ENCODE results near the gene CTXN1.
"Not testable (repeated sequence)": the region's sequence is repeated elsewhere in the genome, so short reads cannot be mapped to it uniquely, and the experiment has no call there.

Gene CTXN1

GRCh38 chr19:7944177-7944761 is 18.3 kb upstream of the CTXN1 start:
- DNase-seq: peak; percentile 91

DNA sequence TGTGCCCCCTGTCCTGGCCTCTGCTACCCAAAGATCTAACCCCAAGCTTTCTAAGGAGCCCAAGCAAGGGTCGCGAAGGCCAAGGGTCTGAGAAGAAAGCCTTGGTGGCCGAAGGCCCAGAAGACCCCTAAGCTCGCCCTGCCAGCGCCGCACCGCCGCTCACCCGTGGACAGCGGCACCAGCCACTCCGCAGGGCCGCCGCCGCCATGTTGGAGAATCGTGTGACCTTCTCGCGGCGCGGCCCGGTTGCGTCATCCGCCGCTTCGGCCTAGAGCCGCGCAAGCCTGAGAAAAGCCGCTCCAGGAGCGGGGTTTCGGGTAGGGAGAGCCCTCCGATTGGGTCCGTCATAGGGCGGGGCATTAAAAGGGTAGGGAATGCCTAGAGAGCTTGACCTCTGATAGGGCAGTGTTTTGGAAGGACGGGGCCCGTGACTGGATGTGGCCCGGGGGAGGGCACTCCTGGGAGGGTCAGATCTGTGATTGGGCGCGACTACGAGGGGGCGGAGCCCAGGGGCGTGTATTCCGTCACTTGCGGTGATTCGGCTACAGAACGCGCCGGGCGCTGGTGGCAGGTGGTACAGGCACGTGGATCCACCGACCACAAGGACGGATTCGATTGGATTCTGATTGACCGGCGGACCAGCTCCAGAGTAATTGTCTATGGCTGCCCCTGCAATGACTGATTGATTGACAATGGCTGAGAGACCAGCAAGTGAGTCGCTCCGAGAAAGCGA is 17.7 kb upstream of the CTXN1 start, which contains the start of gene TIMM44:
TSS of gene TIMM44 (minus strand) at position 223 of the 733 bp plus-strand sequence. CDS start at position 208, 15 bp downstream.
- DNase-seq: peak; percentile 99

- no peak for DNase-seq
Measured at GRCh38 chr19:7942981-7943443, 17.1 kb upstream of the CTXN1 start.

- DNase-seq: no peak
Measured at GRCh38 chr19:7941895-7942596, 16.1 kb upstream of the CTXN1 start.

- no peak for DNase-seq
Measured at GRCh38 chr19:7940841-7941240, 14.9 kb upstream of the CTXN1 start.

- DNase-seq: no peak
Measured at GRCh38 chr19:7934766-7935165, 8.8 kb upstream of the CTXN1 start.

- DNase-seq: no peak
Measured at GRCh38 chr19:7933828-7934725, 8.1 kb upstream of the CTXN1 start.

DNA sequence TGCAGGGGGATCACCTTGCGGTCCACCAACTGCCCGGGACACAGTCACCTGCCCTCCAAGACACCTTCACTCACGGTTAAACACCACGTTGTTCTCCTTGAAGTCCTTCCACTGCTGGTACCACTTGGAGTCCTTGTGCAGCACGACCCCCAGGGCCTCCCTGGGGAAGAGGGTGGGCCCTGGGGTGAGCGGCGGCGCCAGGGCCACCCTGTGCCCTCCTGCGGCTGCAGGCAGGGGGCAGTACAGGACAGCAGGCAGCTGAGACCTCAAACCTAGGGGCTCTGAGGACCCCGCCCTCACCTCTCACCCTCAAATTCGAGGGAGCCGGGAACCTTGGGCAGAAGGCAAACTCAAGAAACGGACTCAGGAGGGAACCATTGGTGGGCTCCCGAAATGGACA is 7.5 kb upstream of the CTXN1 start:
- no peak for DNase-seq

- DNase-seq: no peak
Measured at GRCh38 chr19:7932930-7933300, 7.0 kb upstream of the CTXN1 start.

DNA sequence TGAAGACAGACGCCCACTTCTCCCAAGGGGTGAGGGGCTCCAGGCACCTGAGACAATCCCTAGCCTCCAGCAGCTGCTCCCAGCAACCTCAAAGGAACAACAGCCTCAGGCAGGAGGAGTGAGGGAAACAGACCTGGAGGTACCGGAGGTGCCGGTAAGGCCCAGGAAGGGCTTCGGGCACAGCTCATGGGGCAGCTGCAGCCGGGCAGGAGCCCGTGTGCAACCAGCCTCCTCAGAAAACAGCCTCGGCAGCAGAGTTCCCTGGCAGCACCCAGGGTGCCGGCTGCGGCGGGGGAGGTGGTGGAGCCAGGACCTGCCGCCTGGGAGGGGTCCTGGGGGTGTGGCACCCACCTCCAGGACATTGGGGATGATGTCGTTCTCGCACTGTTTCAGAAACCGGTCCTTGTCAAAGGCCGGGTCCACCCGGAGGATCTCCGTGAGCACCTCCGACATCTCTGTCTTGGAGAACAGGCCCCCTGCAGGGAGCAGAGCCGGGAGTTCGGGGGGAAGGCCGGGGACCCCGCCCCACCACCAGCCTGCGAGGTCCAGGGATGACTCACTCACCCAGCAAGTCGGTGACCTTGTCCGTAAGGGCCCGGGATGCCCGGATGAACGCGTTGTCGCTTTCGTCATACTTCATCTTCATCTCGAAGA is 6.5 kb upstream of the CTXN1 start:
- no peak for DNase-seq

GRCh38 chr19:7931221-7932061 is 5.5 kb upstream of the CTXN1 start:
- DNase-seq: no peak

GRCh38 chr19:7930765-7931164 is 4.8 kb upstream of the CTXN1 start:
- no peak for DNase-seq

GRCh38 chr19:7930030-7930429 is 4.1 kb upstream of the CTXN1 start:
- not testable (repeated sequence) for DNase-seq

DNA sequence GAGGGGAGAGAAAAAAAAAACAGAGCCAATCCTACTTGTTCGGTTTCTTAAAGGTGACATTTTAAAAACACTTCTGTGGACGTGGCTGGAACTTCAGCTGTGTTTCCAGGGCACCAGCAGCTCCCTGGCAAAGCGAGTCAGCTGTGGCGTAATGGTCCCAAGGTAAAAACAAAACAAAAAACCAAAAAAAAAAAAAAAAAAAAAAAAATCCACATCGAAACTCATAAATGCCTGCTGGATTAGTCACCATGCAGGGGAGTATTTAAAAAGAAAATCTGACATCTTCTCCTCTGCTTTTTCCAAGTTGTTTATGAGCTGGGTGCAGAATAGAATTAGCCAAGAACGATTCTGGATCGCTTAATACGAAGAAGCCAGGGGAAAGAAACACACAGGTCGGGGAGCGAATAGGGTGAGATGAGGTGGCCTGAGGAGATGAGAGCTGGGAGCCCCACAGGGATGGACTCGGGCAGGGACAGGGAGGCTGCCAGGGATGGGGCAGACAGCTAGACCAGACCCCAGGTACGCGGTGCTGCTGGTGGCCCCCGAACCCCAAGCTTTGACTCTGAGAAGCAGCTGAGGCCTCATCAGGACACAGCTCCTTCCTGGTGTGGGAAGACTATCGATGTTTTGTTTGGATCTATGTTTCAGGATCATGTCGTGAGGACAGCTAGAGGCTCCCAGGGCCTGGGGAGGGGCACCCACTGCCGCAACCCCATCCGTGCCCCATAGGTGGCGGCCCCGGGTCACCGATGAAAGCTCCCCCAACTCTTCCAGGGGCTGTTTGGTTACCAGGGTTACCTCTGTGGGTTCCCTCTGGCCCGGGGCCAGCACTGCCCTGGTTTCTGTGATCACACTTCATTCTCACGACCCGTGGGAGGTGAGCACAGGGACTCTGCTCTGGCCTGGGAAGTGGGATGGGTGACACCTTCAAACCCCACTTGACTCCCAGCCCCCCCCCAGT is 3.1 kb upstream of the CTXN1 start:
- DNase-seq: no peak

DNA sequence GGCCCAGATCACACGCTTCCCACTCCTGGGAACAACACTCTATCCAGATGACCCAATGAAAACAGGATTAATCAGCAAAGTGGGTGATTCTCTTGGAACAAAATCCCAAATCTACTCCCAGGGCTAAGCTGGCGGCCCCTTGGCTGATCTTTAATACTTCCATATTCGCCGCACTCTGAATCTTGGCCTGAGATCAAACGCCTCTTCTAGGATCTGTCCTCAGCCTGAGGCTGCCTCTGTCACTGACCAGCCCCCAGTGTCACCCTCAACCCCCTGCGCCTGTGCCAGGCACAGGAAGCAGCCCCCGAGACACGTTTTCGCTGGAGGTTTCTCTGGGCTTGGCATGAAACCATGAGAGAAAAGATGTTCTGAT is 2.4 kb upstream of the CTXN1 start:
- DNase-seq: no peak

GRCh38 chr19:7927605-7928333 is 1.8 kb upstream of the CTXN1 start:
- DNase-seq: no peak

DNA sequence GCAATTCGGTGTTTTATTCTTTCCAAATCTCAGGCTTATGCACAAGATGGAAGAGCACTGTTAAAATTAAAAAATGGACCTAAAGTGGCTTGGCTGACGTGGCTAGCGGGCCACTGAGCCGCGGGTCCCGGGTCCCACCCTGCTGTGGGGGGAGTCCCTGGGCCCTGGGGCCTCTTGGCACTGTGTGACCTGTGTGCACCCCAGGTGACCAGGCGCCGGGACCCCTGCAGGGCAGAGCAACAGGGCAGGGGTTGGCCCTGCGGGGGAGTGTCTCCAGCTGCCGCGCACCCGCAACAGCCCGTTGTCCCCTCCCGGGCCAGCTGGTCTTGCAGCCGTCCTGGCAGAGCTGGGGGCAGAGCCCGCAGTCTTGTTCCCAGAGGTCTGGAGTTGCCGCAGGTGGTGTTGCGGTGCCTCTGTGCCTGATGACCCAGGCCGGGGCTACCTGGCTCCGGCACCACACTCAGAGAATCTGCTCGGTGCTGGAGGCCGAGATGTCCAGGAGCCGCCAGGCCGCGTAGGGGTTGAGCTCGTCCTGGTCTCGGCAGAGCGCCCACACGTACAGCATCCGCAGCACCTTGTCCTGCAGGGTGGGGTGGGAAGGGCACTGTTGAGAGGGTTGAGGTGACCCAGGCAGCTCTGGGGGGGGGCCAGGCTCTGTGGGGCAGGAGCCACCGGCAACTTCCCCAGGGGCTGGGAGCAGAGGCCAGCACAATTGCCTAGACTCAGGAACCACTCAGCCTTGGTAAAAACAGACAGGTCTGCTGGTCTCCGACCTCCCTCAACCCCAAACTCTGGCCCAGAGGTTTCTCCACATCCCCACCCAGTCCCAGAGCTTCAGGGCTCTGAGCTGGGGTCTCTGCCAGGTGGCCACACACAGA is 1.0 kb upstream of the CTXN1 start:
- DNase-seq: no peak

DNA sequence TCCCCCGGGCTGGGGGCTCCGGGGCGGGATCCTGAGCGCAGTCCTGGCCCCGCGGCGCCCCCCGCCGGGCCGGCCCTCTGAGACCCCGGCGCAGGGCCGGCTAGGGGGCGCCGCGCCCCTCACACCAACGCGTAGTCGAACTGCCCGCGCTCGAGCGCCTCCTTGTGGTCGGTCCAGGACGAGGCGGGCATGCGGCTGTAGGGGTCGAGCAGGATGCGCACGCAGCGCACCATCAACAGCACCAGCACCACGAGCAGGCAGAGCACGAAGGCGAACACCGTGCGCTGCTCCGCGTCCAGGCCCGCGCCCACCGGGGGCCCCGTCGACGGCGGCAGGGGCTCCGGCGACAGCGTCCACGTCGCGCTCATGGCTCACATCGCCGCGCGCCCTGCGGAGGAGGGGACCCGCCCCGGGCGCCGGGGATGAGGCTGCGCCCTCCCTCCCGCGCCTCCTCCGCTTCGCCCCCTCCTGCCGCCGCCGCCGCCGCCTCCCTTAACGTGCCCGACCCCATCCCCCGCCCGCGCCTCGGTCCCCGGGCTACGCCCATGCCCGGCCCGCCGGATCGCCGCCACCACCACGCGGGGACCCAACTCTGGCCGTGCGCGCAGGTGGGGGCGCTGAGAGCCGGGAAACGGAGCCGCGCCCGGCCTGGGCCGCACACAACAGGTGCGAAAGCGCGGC is 624 bp downstream of the CTXN1 start:
- peak; percentile 33 for DNase-seq

All from DMS153 (cell line).